Liver (tissue), 9 donors: Measurements from ENCODE around the gene RAB3GAP1. TPM values are rescaled to one million over a fixed set of nuclear protein-coding genes. Genes with fewer than 3 reads are reported as not detected.

Experiments used
- DNase-seq: peaks from one replicate; pipeline ENCODE4 v3.0.0-alpha.2; 2017; ENCODE audit warnings: low spot score
- H3K27ac ChIP-seq, 2 donors: one replicate each; pipeline ENCODE4 v1.7.0; 2013; ENCODE audit warnings: inconsistent platforms in 2 of 2, low read length in 2 of 2, control low read depth in 1 of 2, low read depth in 1 of 2, mild to moderate bottlenecking in 1 of 2
- H3K27me3 ChIP-seq, 4 donors: one replicate each; pipeline versions ENCODE4 v1.6.1 to v1.7.0; 2013; ENCODE audit warnings: low read length in 3 of 4, inconsistent platforms in 1 of 4, mild to moderate bottlenecking in 1 of 4, moderate library complexity in 1 of 4; ENCODE audit not compliant: control insufficient read depth in 4 of 4, insufficient read depth in 4 of 4
- H3K36me3 ChIP-seq, 4 donors: one replicate each; pipeline versions ENCODE4 v1.6.1 to v1.7.0; 2013; ENCODE audit warnings: low read length in 3 of 4, mild to moderate bottlenecking in 3 of 4, low read depth in 1 of 4, moderate library complexity in 1 of 4; ENCODE audit not compliant: control insufficient read depth in 4 of 4, insufficient read depth in 3 of 4
- H3K4me1 ChIP-seq, 4 donors: one replicate each; pipeline versions ENCODE4 v1.6.1 to v1.7.0; 2013; ENCODE audit warnings: low read length in 3 of 4, mild to moderate bottlenecking in 3 of 4, moderate library complexity in 1 of 4; ENCODE audit not compliant: control insufficient read depth in 4 of 4, insufficient read depth in 4 of 4
- H3K4me3 ChIP-seq, 3 donors: one replicate each; pipeline versions ENCODE4 v1.6.1 to v1.7.0; 2013; ENCODE audit warnings: low read length in 3 of 3, control low read depth in 1 of 3, low read depth in 1 of 3, mild to moderate bottlenecking in 1 of 3
- H3K9ac ChIP-seq, 2 donors: one replicate each; pipeline ENCODE4 v1.7.0; 2013; ENCODE audit warnings: low read length in 2 of 2, mild to moderate bottlenecking in 2 of 2, moderate library complexity in 2 of 2, control low read depth in 1 of 2, low read depth in 1 of 2
- H3K9me3 ChIP-seq, 4 donors: one replicate each; pipeline versions ENCODE4 v1.6.1 to v1.7.0; 2013; ENCODE audit warnings: low read length in 3 of 4; ENCODE audit not compliant: control insufficient read depth in 4 of 4
- HNF4A ChIP-seq, 2 donors: conservative IDR thresholded peaks; 2 replicates each; pipeline ENCODE4 v1.6.1; 2016; ENCODE audit warnings: antibody characterized with exemption in 2 of 2, mild to moderate bottlenecking in 2 of 2
- JUND ChIP-seq, 2 donors: IDR thresholded peaks; 2 replicates each; pipeline ENCODE4 v1.6.1; 2016; ENCODE audit warnings: antibody characterized with exemption in 2 of 2
- NR2F2 ChIP-seq: IDR thresholded peaks from 2 replicates; pipeline ENCODE4 v1.6.1; 2016; ENCODE audit warnings: antibody characterized with exemption
- SP1 ChIP-seq: IDR thresholded peaks from 2 replicates; pipeline ENCODE4 v1.6.1; 2018; ENCODE audit warnings: antibody characterized with exemption, mild to moderate bottlenecking
- TAF1 ChIP-seq: conservative IDR thresholded peaks from 2 replicates; pipeline ENCODE4 v1.6.1; 2016; ENCODE audit warnings: antibody characterized with exemption, mild to moderate bottlenecking
- YY1 ChIP-seq: IDR thresholded peaks from 2 replicates; pipeline ENCODE4 v1.6.1; 2016; ENCODE audit warnings: antibody characterized with exemption, mild to moderate bottlenecking
- WGBS: extraction: QIAGEN DNeasy Blood & Tissue Kit; methylation state at CpG from one replicate; pipeline ENCODE4 v1.1.7; 2013; 5-methylcytosine and 5-hydroxymethylcytosine counted together
- polyA plus RNA-seq, 2 donors: library from polyadenylated mRNA; stranded (reverse) in 1 of 2; unstranded in 1 of 2; fragments of 200-250 nt in 1 of 2; fragments of >200 nt in 1 of 2; fragmentation: Nextera tagmentation in 1 of 2; extraction: Ambion mirVana in 1 of 2; gene quantifications; one replicate each; pipeline versions ENCODE4 v1.2.1 to v1.2.3, GENCODE V29; 2013 to 2015
- total RNA-seq, 2 donors: library from RNA; depleted of rRNA; stranded (reverse); fragments of >200 nt; gene quantifications; one replicate each; pipeline ENCODE4 v1.2.3, GENCODE V29; 2014
- TF ChIP-seq, protein P1 (sequence below): IDR thresholded peaks from 2 replicates; pipeline ENCODE4 v1.6.1; 2016; ENCODE audit warnings: antibody characterized with exemption
- TF ChIP-seq, protein P2 (sequence below): IDR thresholded peaks from 2 replicates; pipeline ENCODE4 v1.6.1; 2016; ENCODE audit warnings: antibody characterized with exemption
- TF ChIP-seq, protein P3 (sequence below): IDR thresholded peaks from 2 replicates; pipeline ENCODE4 v1.6.1; 2016; ENCODE audit warnings: antibody characterized with exemption
- TF ChIP-seq, protein P4 (sequence below): IDR thresholded peaks from 2 replicates; pipeline ENCODE4 v1.6.1; 2016; ENCODE audit warnings: antibody characterized with exemption, mild to moderate bottlenecking
- TF ChIP-seq, protein P5 (sequence below): fragments of 150-350 bp; IDR thresholded peaks from 2 replicates; pipeline ENCODE4 v1.5.1; 2017; ENCODE audit warnings: improper control_type of control experiment, low read depth, low read length; ENCODE audit not compliant: missing input control
- donor health status: healthy.
- donor health status: healthy.
- donor health status: healthy.
- donor health status: healthy.
- donor health status: healthy.

Gene RAB3GAP1
- total and polyA plus RNA-seq, 4 donors, result 8.8 to 30.0 (median 15.1) TPM

DNA sequence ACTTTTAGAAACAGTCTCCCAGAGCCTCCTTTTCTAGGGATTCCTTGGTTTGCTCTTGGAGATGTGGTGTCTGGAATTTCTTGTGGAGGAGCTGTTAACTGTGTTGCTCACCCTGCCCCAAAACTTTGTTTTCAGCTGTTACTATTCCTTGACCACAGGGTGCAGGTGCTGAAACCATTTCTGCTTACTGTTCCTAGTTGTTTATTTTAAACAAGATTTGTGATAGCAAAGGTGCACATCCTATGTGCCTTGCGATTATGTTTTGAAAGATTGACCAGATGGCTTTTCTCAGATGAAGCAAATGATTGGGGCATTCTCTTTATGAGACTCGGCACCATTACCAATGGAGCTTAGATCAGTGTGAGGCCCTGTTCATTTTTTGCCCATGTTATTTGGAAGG is 111.2 kb downstream of the RAB3GAP1 start:
- DNase-seq, result no peak
- no peak overlapping the region for H3K9ac ChIP-seq
- H3K27ac ChIP-seq, result no peak overlapping the region
- no peaks in the 10 kb centered on the region for H3K9me3 ChIP-seq
- H3K4me1 ChIP-seq, result no peaks in the 10 kb centered on the region
- TF ChIP-seq SP1 (no peak), TAF1 (no peak), HNF4A (conservative IDR thresholded peaks at IDR 0.05) (no peak)
- TF ChIP-seq, protein P1, sequence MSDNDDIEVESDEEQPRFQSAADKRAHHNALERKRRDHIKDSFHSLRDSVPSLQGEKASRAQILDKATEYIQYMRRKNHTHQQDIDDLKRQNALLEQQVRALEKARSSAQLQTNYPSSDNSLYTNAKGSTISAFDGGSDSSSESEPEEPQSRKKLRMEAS, result no peak
- H3K27me3 ChIP-seq, result no peaks in the 10 kb centered on the region
- WGBS, result 84% methylated on average over 2 of the region's 2 CpGs
- no peak overlapping the region for H3K4me3 ChIP-seq
- peaks cover 3 to 39% (median 32%) of the 10 kb centered on the region in 4 donors for H3K36me3 ChIP-seq

DNA sequence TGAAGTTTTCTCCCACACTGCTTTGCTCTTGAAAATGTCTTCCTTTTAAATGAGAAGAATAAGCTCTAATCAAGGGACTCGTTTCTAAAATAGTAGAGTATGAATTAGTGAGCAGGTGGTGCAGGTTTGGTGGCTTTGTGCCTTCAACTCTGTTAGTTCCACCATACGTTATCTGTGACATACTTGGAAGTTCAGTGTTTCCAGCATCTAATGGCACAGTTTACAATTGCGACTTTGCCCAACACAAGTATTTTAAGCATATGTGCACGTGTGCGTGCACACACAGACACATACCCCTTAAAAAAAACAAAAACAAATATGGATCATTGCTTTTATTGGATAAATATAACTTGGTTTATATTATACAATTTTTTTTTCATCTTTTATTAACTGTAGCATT is 111.8 kb downstream of the RAB3GAP1 start:
- no peak for DNase-seq
- Histone ChIP-seq H3K27ac (no peak overlapping the region), H3K36me3 (peaks cover 3 to 45% (median 36%) of the 10 kb centered on the region in 4 donors), H3K4me3 (no peak overlapping the region), H3K4me1 (no peaks in the 10 kb centered on the region), H3K9me3 (no peaks in the 10 kb centered on the region), H3K27me3 (no peaks in the 10 kb centered on the region), H3K9ac (no peak overlapping the region)
- TF ChIP-seq YY1 (no peak), NR2F2 (no peak), TAF1 (no peak)
- TF ChIP-seq, protein P1, result no peak
- TF ChIP-seq, protein P2, sequence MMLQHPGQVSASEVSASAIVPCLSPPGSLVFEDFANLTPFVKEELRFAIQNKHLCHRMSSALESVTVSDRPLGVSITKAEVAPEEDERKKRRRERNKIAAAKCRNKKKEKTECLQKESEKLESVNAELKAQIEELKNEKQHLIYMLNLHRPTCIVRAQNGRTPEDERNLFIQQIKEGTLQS, result no peak
- 98% methylated on average over 5 of the region's 5 CpGs for WGBS

DNA sequence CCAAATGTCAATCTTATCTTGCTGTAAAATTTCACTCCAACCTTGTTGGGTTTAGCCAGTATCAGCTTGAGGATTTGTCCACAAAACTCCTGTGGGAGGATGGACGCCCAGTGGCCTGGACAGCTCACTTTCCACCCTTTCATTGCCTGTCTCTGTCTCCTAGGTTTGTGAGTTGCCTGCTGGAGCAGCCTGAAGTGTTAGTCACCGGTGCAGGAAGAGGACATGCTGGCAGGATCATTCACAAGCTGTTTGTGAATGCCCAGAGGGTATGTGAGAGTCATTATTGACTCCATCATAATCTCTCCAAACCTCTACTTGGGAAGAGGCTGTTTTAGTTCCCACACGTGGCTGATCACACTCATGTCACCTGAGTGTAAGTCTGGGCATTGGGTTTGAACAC is 112.3 kb downstream of the RAB3GAP1 start:
- H3K4me3 ChIP-seq, result no peak overlapping the region
- DNase-seq, result no peak
- no peak overlapping the region for H3K27ac ChIP-seq
- H3K9ac ChIP-seq, result no peak overlapping the region
- H3K4me1 ChIP-seq, result no peaks in the 10 kb centered on the region
- peaks cover 3 to 45% (median 38%) of the 10 kb centered on the region in 4 donors for H3K36me3 ChIP-seq
- TF ChIP-seq JUND (IDR thresholded peaks at IDR 0.05) (no peak), HNF4A (conservative IDR thresholded peaks at IDR 0.05) (no peak), YY1 (no peak), SP1 (no peak)
- TF ChIP-seq, protein P3, sequence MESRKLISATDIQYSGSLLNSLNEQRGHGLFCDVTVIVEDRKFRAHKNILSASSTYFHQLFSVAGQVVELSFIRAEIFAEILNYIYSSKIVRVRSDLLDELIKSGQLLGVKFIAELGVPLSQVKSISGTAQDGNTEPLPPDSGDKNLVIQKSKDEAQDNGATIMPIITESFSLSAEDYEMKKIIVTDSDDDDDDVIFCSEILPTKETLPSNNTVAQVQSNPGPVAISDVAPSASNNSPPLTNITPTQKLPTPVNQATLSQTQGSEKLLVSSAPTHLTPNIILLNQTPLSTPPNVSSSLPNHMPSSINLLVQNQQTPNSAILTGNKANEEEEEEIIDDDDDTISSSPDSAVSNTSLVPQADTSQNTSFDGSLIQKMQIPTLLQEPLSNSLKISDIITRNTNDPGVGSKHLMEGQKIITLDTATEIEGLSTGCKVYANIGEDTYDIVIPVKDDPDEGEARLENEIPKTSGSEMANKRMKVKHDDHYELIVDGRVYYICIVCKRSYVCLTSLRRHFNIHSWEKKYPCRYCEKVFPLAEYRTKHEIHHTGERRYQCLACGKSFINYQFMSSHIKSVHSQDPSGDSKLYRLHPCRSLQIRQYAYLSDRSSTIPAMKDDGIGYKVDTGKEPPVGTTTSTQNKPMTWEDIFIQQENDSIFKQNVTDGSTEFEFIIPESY, result no peak
- TF ChIP-seq, protein P4, sequence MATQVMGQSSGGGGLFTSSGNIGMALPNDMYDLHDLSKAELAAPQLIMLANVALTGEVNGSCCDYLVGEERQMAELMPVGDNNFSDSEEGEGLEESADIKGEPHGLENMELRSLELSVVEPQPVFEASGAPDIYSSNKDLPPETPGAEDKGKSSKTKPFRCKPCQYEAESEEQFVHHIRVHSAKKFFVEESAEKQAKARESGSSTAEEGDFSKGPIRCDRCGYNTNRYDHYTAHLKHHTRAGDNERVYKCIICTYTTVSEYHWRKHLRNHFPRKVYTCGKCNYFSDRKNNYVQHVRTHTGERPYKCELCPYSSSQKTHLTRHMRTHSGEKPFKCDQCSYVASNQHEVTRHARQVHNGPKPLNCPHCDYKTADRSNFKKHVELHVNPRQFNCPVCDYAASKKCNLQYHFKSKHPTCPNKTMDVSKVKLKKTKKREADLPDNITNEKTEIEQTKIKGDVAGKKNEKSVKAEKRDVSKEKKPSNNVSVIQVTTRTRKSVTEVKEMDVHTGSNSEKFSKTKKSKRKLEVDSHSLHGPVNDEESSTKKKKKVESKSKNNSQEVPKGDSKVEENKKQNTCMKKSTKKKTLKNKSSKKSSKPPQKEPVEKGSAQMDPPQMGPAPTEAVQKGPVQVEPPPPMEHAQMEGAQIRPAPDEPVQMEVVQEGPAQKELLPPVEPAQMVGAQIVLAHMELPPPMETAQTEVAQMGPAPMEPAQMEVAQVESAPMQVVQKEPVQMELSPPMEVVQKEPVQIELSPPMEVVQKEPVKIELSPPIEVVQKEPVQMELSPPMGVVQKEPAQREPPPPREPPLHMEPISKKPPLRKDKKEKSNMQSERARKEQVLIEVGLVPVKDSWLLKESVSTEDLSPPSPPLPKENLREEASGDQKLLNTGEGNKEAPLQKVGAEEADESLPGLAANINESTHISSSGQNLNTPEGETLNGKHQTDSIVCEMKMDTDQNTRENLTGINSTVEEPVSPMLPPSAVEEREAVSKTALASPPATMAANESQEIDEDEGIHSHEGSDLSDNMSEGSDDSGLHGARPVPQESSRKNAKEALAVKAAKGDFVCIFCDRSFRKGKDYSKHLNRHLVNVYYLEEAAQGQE, result no peak
- TF ChIP-seq, protein P1, result no peak
- TF ChIP-seq, protein P5, sequence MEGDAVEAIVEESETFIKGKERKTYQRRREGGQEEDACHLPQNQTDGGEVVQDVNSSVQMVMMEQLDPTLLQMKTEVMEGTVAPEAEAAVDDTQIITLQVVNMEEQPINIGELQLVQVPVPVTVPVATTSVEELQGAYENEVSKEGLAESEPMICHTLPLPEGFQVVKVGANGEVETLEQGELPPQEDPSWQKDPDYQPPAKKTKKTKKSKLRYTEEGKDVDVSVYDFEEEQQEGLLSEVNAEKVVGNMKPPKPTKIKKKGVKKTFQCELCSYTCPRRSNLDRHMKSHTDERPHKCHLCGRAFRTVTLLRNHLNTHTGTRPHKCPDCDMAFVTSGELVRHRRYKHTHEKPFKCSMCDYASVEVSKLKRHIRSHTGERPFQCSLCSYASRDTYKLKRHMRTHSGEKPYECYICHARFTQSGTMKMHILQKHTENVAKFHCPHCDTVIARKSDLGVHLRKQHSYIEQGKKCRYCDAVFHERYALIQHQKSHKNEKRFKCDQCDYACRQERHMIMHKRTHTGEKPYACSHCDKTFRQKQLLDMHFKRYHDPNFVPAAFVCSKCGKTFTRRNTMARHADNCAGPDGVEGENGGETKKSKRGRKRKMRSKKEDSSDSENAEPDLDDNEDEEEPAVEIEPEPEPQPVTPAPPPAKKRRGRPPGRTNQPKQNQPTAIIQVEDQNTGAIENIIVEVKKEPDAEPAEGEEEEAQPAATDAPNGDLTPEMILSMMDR, result no peak
- H3K27me3 ChIP-seq, result no peaks in the 10 kb centered on the region
- no peaks in the 10 kb centered on the region for H3K9me3 ChIP-seq
- 93% methylated on average over 3 of the region's 3 CpGs for WGBS
